ENCODE results near the gene ABHD6.

DNA sequence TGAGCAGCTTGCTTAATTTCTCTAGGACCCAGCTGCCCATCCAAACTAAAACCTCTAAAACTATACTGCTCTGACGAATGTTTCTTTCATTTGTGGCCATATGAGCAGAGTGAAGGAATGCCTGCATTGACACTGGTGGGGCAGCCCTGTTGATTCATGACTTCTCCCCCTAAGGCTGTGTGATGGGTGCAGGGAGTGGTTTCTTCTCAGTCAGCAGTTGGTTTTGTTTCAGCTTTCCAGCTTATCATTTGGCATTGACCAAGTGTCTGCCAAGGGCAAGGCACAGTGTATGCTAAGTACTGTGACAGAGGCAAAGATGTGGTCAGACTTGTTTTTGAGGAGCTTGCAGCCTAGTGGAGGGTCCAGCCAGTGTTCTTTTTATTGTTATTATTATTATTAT, 4.7 kb downstream of the ABHD6 start:
- TF ChIP-seq, protein P1, sequence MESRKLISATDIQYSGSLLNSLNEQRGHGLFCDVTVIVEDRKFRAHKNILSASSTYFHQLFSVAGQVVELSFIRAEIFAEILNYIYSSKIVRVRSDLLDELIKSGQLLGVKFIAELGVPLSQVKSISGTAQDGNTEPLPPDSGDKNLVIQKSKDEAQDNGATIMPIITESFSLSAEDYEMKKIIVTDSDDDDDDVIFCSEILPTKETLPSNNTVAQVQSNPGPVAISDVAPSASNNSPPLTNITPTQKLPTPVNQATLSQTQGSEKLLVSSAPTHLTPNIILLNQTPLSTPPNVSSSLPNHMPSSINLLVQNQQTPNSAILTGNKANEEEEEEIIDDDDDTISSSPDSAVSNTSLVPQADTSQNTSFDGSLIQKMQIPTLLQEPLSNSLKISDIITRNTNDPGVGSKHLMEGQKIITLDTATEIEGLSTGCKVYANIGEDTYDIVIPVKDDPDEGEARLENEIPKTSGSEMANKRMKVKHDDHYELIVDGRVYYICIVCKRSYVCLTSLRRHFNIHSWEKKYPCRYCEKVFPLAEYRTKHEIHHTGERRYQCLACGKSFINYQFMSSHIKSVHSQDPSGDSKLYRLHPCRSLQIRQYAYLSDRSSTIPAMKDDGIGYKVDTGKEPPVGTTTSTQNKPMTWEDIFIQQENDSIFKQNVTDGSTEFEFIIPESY (IDR thresholded peaks at IDR 0.05; ENCODE audit: extremely low read depth, insufficient replicate concordance, low read length) = no peak
- TF ChIP-seq, protein P2, sequence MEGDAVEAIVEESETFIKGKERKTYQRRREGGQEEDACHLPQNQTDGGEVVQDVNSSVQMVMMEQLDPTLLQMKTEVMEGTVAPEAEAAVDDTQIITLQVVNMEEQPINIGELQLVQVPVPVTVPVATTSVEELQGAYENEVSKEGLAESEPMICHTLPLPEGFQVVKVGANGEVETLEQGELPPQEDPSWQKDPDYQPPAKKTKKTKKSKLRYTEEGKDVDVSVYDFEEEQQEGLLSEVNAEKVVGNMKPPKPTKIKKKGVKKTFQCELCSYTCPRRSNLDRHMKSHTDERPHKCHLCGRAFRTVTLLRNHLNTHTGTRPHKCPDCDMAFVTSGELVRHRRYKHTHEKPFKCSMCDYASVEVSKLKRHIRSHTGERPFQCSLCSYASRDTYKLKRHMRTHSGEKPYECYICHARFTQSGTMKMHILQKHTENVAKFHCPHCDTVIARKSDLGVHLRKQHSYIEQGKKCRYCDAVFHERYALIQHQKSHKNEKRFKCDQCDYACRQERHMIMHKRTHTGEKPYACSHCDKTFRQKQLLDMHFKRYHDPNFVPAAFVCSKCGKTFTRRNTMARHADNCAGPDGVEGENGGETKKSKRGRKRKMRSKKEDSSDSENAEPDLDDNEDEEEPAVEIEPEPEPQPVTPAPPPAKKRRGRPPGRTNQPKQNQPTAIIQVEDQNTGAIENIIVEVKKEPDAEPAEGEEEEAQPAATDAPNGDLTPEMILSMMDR (IDR thresholded peaks at IDR 0.05 in 2 of 3, conservative IDR thresholded peaks at IDR 0.05 in 1 of 3; ENCODE audit: borderline replicate concordance in 1 of 3, insufficient read depth in 1 of 3, low read depth in 2 of 3, low read length in 2 of 3) = no peak
- TF ChIP-seq, protein P3, sequence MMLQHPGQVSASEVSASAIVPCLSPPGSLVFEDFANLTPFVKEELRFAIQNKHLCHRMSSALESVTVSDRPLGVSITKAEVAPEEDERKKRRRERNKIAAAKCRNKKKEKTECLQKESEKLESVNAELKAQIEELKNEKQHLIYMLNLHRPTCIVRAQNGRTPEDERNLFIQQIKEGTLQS (IDR thresholded peaks at IDR 0.05) = no peak
- TF ChIP-seq SIN3A (IDR thresholded peaks at IDR 0.05; ENCODE audit: low read depth) (no peak), EGR1 (IDR thresholded peaks at IDR 0.05; ENCODE audit: low read depth) (no peak), POLR2AphosphoS5 (IDR thresholded peaks at IDR 0.05; ENCODE audit: low read depth, low read length) (no peak)
